GM21526 (cell line): Measurements from ENCODE around the gene SIRT3.

ENCODE experiments used
- ATAC-seq: cut with Tn5 transposase; IDR thresholded peaks from one replicate; pipeline ENCODE4 v1.9.1; 2021; ENCODE audit warnings: moderate library complexity; ENCODE audit not compliant: unreplicated experiment, low FRiP score

Gene SIRT3

GRCh38 chr11:218815-219593 lies 17.1 kb downstream of the SIRT3 start:
- ATAC-seq: no peak

- ATAC-seq: no peak
Observed at GRCh38 chr11:217704-218103, 18.4 kb downstream of the SIRT3 start.

GRCh38 chr11:216081-216974 lies 19.8 kb downstream of the SIRT3 start:
- ATAC-seq: no peak

- ATAC-seq: no peak
Observed at GRCh38 chr11:215581-216037, 20.5 kb downstream of the SIRT3 start.

GRCh38 chr11:214083-214482 lies 22.1 kb downstream of the SIRT3 start:
- no peak for ATAC-seq

GRCh38 chr11:213111-213510 lies 23.0 kb downstream of the SIRT3 start:
- no peak for ATAC-seq

GRCh38 chr11:212150-213100 lies 23.7 kb downstream of the SIRT3 start:
- ATAC-seq: no peak

- no peak for ATAC-seq
Observed at GRCh38 chr11:211741-212140, 24.4 kb downstream of the SIRT3 start.

- no peak for ATAC-seq
Observed at GRCh38 chr11:211295-211694, 24.8 kb downstream of the SIRT3 start.

GRCh38 chr11:210803-211180 lies 25.4 kb downstream of the SIRT3 start:
- no peak for ATAC-seq

- ATAC-seq: no peak
Observed at GRCh38 chr11:210122-210802, 25.9 kb downstream of the SIRT3 start.

GRCh38 chr11:209275-210121 lies 26.6 kb downstream of the SIRT3 start:
- ATAC-seq: no peak

- ATAC-seq: no peak
Observed at GRCh38 chr11:208917-209260, 27.3 kb downstream of the SIRT3 start.

GRCh38 chr11:208181-208916 lies 27.8 kb downstream of the SIRT3 start:
- ATAC-seq: peak; percentile 46

- ATAC-seq: no peak
Observed at GRCh38 chr11:207863-208180, 28.3 kb downstream of the SIRT3 start.

- ATAC-seq: peak; percentile 69
Observed at GRCh38 chr11:207208-207862, 28.8 kb downstream of the SIRT3 start, which contains the start of the genes BET1L and RIC8A. Gene BET1L, minus strand, starts transcription at chr11:207399. Its CDS starts 78 bp downstream, at chr11:207321. Gene RIC8A, plus strand, starts transcription at chr11:207708. Its CDS starts 1,147 bp downstream, at chr11:208855.

- ATAC-seq: peak; percentile 17
Observed at GRCh38 chr11:206526-207207, 29.5 kb downstream of the SIRT3 start.
